Keratinocyte (primary cell): ENCODE results near the gene ATG14. TPM values are rescaled to one million over a fixed set of nuclear protein-coding genes. Genes with fewer than 3 reads are reported as not detected.

ENCODE experiments used
- DNase-seq: peaks from one replicate; pipeline ENCODE4 v3.0.0-alpha.2; 2011; ENCODE audit warnings: low read depth, missing footprints, low spot score
- FAIRE-seq: peaks from 2 replicates; lab custom pipeline; 2011; peaks lifted over from hg19 to GRCh38; lab: Jason Lieb, UNC
- H2AFZ ChIP-seq: 2 replicates; pipeline ENCODE4 v1.6.0; 2012; ENCODE audit warnings: low read length, control low read depth, inconsistent platforms; ENCODE audit not compliant: control insufficient read depth
- H3K27ac ChIP-seq: 2 replicates; pipeline ENCODE4 v1.5.1; 2011; ENCODE audit warnings: low read length; ENCODE audit not compliant: control insufficient read depth, insufficient read depth
- H3K27me3 ChIP-seq: 3 replicates; pipeline ENCODE4 v1.6.0; 2011; ENCODE audit warnings: low read length; ENCODE audit not compliant: control insufficient read depth, insufficient read depth; ENCODE audit errors: extremely low read depth
- H3K36me3 ChIP-seq, 2 experiments: 2 replicates in 1 of 2; 3 replicates in 1 of 2; pipeline ENCODE4 v1.5.1; 2011; ENCODE audit warnings: low read length in 2 of 2, mild to moderate bottlenecking in 1 of 2; ENCODE audit not compliant: control insufficient read depth in 2 of 2, insufficient read depth in 2 of 2; ENCODE audit errors: extremely low read depth in 1 of 2
- H3K4me1 ChIP-seq: 3 replicates; pipeline ENCODE4 v1.5.1; 2011; ENCODE audit warnings: low read length; ENCODE audit not compliant: control insufficient read depth, insufficient read depth; ENCODE audit errors: extremely low read depth
- H3K4me2 ChIP-seq: 3 replicates; pipeline ENCODE4 v1.6.0; 2011; ENCODE audit warnings: low read depth, low read length; ENCODE audit not compliant: control insufficient read depth, insufficient read depth; ENCODE audit errors: extremely low read depth
- H3K4me3 ChIP-seq, 3 experiments: fragments of 200-600 bp in 1 of 3; sonication (generic) in 1 of 3; 2 replicates in 2 of 3; 3 replicates in 1 of 3; pipeline ENCODE4 v1.5.1; 2011 to 2016; ENCODE audit warnings: low read length in 3 of 3, mild to moderate bottlenecking in 3 of 3, control low read depth in 2 of 3, inconsistent platforms in 1 of 3, low read depth in 1 of 3, mixed read lengths in 1 of 3, mixed run types in 1 of 3, moderate library complexity in 1 of 3; ENCODE audit not compliant: control insufficient read depth in 2 of 3, insufficient read depth in 2 of 3; ENCODE audit errors: extremely low read depth in 1 of 3
- H3K79me2 ChIP-seq: 2 replicates; pipeline ENCODE4 v1.6.0; 2012; ENCODE audit warnings: low read length; ENCODE audit not compliant: control insufficient read depth, insufficient read depth
- H3K9ac ChIP-seq: 3 replicates; pipeline ENCODE4 v1.6.0; 2011; ENCODE audit warnings: low read length; ENCODE audit not compliant: control insufficient read depth, insufficient read depth; ENCODE audit errors: extremely low read depth
- H3K9me1 ChIP-seq: 3 replicates; pipeline ENCODE4 v1.6.0; 2011; ENCODE audit warnings: low read length; ENCODE audit not compliant: control insufficient read depth, insufficient read depth; ENCODE audit errors: extremely low read depth
- H3K9me3 ChIP-seq: 2 replicates; pipeline ENCODE4 v1.5.1; 2012; ENCODE audit warnings: low read depth, low read length; ENCODE audit not compliant: control insufficient read depth
- H4K20me1 ChIP-seq: 3 replicates; pipeline ENCODE4 v1.6.0; 2011; ENCODE audit warnings: low read length; ENCODE audit not compliant: control insufficient read depth, insufficient read depth; ENCODE audit errors: extremely low read depth
- EZH2 ChIP-seq: IDR thresholded peaks from one replicate; pipeline ENCODE4 v1.6.1; 2012; ENCODE audit warnings: inconsistent platforms, mild to moderate bottlenecking, low read length, moderate library complexity
- dilution Hi-C: fragments of 300-500 bp; cut with MboI; formaldehyde crosslinking; loops from one replicate; pipeline ENCODE4 v1.7.0; 2020; ENCODE audit warnings: low sequenced_read_pairs; ENCODE audit not compliant: extremely low pct_ligation_motif_present
- polyA plus RNA-seq, 5 experiments: library from polyadenylated mRNA; depleted of rRNA in 3 of 5; stranded (reverse) in 3 of 5; stranded (forward) in 1 of 5; unstranded in 1 of 5; fragments of >200 nt; gene quantifications; 1 replicate in 1 of 5; 2 replicates in 3 of 5; 3 replicates in 1 of 5; pipeline versions ENCODE4 v1.2.1 to v1.2.3, GENCODE V29; 2011 to 2012; ENCODE audit warnings: missing spikeins in 2 of 5, low read depth in 1 of 5, low replicate concordance in 1 of 5
- TF ChIP-seq, protein P1 (sequence below), 3 experiments: IDR thresholded peaks in 1 of 3; conservative IDR thresholded peaks in 1 of 3; optimal IDR thresholded peaks in 1 of 3; 2 replicates in 2 of 3; 3 replicates in 1 of 3; pipeline versions ENCODE3 to v1.5.1; 2011; ENCODE audit warnings: low read length in 3 of 3, mild to moderate bottlenecking in 3 of 3, moderate library complexity in 2 of 3, control low read depth in 1 of 3, inconsistent platforms in 1 of 3; ENCODE audit not compliant: insufficient read depth in 2 of 3; ENCODE audit errors: extremely low read depth in 1 of 3

The ATG14 gene
- polyA plus RNA-seq, 1 donor (not counting 4 experiments of a cell fraction or from before 2014, with no cell fraction given): 7.0 TPM

DNA sequence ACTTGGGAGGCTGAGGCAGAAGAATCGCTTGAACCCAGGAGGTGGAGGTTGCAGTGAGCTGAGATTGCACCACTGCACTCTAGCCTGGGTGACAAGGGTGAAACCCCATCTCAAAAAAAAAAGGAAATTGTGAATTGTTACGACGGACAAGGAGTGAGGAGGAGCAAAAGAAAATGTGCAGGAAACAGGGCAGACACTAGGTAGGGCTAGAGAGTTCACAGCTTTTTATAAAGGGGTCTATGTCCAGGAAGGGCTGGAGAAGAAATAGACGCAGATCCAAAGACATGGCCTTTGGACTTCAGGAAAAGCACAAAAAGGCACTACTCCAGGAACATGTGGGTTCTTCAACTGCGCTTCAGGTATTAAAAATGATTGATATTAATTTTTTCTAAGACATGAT lies 34.4 kb downstream of the ATG14 start:
- TF ChIP-seq EZH2: no peak
- TF ChIP-seq, protein P1, sequence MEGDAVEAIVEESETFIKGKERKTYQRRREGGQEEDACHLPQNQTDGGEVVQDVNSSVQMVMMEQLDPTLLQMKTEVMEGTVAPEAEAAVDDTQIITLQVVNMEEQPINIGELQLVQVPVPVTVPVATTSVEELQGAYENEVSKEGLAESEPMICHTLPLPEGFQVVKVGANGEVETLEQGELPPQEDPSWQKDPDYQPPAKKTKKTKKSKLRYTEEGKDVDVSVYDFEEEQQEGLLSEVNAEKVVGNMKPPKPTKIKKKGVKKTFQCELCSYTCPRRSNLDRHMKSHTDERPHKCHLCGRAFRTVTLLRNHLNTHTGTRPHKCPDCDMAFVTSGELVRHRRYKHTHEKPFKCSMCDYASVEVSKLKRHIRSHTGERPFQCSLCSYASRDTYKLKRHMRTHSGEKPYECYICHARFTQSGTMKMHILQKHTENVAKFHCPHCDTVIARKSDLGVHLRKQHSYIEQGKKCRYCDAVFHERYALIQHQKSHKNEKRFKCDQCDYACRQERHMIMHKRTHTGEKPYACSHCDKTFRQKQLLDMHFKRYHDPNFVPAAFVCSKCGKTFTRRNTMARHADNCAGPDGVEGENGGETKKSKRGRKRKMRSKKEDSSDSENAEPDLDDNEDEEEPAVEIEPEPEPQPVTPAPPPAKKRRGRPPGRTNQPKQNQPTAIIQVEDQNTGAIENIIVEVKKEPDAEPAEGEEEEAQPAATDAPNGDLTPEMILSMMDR (optimal IDR thresholded peaks at IDR 0.05 in 1 of 3, IDR thresholded peaks at IDR 0.05 in 1 of 3, conservative IDR thresholded peaks at IDR 0.05 in 1 of 3; ENCODE audit: extremely low read depth in 1 of 3, insufficient read depth in 2 of 3, low read length in 3 of 3): no peak
- DNase-seq (no peak), FAIRE-seq (no peak)
- no peak overlapping the region for H3K27ac ChIP-seq
- H2AFZ ChIP-seq: no peak overlapping the region
- H3K9ac ChIP-seq: no peak overlapping the region
- peaks cover 4 to 14% of the 10 kb centered on the region in 2 experiments for H3K36me3 ChIP-seq
- H3K9me1 ChIP-seq: no peaks in the 10 kb centered on the region
- H3K27me3 ChIP-seq: no peaks in the 10 kb centered on the region
- peaks cover 10% of the 10 kb centered on the region for H3K4me1 ChIP-seq
- dilution Hi-C loops: no loop called here
- H4K20me1 ChIP-seq: no peaks in the 10 kb centered on the region
- H3K9me3 ChIP-seq: no peaks in the 10 kb centered on the region
- H3K4me2 ChIP-seq: no peak overlapping the region
- no peaks in the 10 kb centered on the region for H3K79me2 ChIP-seq
- no peak overlapping the region for H3K4me3 ChIP-seq

DNA sequence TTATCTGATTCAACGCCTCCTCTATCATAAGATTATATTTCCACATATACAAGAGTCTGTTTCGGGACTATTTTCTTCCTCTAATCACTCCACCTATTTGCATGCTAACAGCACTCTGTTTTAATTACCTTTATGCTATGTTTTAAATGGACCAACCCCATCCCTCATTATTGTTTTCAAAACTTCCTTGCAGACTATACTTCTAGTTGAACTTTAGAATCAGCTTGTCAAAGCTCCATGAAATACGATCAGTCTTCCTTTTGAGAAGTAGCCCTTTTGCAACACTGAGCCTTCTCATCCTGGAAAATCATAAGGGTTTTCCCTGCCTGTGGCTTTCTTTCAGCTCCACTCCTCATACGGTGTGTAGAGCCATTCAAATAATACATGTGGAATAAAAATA lies 36.9 kb downstream of the ATG14 start:
- Histone ChIP-seq H3K9ac (no peak overlapping the region), H3K27ac (no peak overlapping the region), H2AFZ (no peak overlapping the region), H3K79me2 (no peaks in the 10 kb centered on the region), H3K9me1 (no peaks in the 10 kb centered on the region), H3K4me3 (no peak overlapping the region), H3K9me3 (no peaks in the 10 kb centered on the region), H4K20me1 (no peaks in the 10 kb centered on the region), H3K4me1 (peaks cover 10% of the 10 kb centered on the region), H3K36me3 (peaks cover 0 to 8% of the 10 kb centered on the region in 2 experiments), H3K27me3 (no peaks in the 10 kb centered on the region), H3K4me2 (no peak overlapping the region)
- TF ChIP-seq, protein P1 (optimal IDR thresholded peaks at IDR 0.05 in 1 of 3, IDR thresholded peaks at IDR 0.05 in 1 of 3, conservative IDR thresholded peaks at IDR 0.05 in 1 of 3; ENCODE audit: extremely low read depth in 1 of 3, insufficient read depth in 2 of 3, low read length in 3 of 3): no peak
- TF ChIP-seq EZH2: no peak
- dilution Hi-C loops: no loop called here
- FAIRE-seq: no peak
- no peak for DNase-seq
